Upper lobe of left lung (tissue), 6 donors: ENCODE measurements around the gene PHF21A. TPM values are rescaled to one million over a fixed set of nuclear protein-coding genes. Genes with fewer than 3 reads are reported as not detected.

Experiments used
- ATAC-seq, 2 donors: fragments of 200-7000 bp; cut with Tn5 transposase; one replicate each; pipeline ENCODE4 v1.9.1; 2022; ENCODE audit warnings: mild to moderate bottlenecking in 2 of 2, moderate library complexity in 2 of 2; ENCODE audit not compliant: low FRiP score in 2 of 2
- DNase-seq, 2 donors: peaks; one replicate each; pipeline ENCODE4 v3.0.0-alpha.2; 2019 to 2020
- H3K27ac ChIP-seq, 4 donors: fragments of 200-600 bp; sonication (generic); one replicate each; pipeline ENCODE4 v1.5.1; 2016 to 2019
- H3K27me3 ChIP-seq, 4 donors: fragments of 200-600 bp; sonication (generic); one replicate each; pipeline ENCODE4 v1.5.1; 2017 to 2019
- H3K36me3 ChIP-seq, 4 donors: fragments of 200-600 bp; sonication (generic); one replicate each; pipeline ENCODE4 v1.5.1; 2016 to 2019
- H3K4me1 ChIP-seq, 4 donors: fragments of 200-600 bp; sonication (generic); one replicate each; pipeline ENCODE4 v1.5.1; 2018 to 2019
- H3K4me3 ChIP-seq, 4 donors: fragments of 200-600 bp; sonication (generic); one replicate each; pipeline ENCODE4 v1.5.1; 2017 to 2019; ENCODE audit warnings: mild to moderate bottlenecking in 2 of 4, moderate library complexity in 1 of 4
- H3K9me3 ChIP-seq, 4 donors: fragments of 200-600 bp; sonication (generic); one replicate each; pipeline ENCODE4 v1.5.1; 2018 to 2019
- EP300 ChIP-seq, 4 donors: sonication (generic); formaldehyde crosslinking; IDR thresholded peaks; one replicate each; pipeline ENCODE4 v1.5.1; 2017; ENCODE audit warnings: antibody characterized with exemption in 4 of 4, control low read depth in 2 of 4
- POLR2A ChIP-seq, 4 donors: fragments of 450-650 bp; IDR thresholded peaks; one replicate each; pipeline ENCODE4 v1.5.1; 2016 to 2017; ENCODE audit warnings: antibody characterized with exemption in 4 of 4, mild to moderate bottlenecking in 2 of 4
- POLR2AphosphoS5 ChIP-seq, 2 donors: sonication (generic); formaldehyde crosslinking; IDR thresholded peaks; one replicate each; pipeline ENCODE4 v1.5.1; 2017; ENCODE audit warnings: antibody characterized with exemption in 2 of 2
- WGBS, 2 donors: methylation state at CpG; one replicate each; pipeline ENCODE4 v1.1.5; 2017 to 2018; 5-methylcytosine and 5-hydroxymethylcytosine counted together
- total RNA-seq, 6 donors: library from RNA; depleted of rRNA in 4 of 6; stranded (reverse); fragments of >200 nt in 4 of 6; gene quantifications; one replicate each; pipeline versions ENCODE4 v1.1.0 to v1.2.1, GENCODE V29; 2016 to 2021
- TF ChIP-seq, protein P1 (sequence below), 6 experiments: fragments of 450-650 bp in 4 of 6; fragments of 200-600 bp in 2 of 6; sonication (generic) in 2 of 6; IDR thresholded peaks; one replicate each; pipeline ENCODE4 v1.5.1; 2016 to 2019; ENCODE audit warnings: antibody characterized with exemption in 6 of 6
- donor health status: DM: no; HTN: no; CAD: no; lungs with moderate emphysema.
- donor health status: DM: no; HTN: yes; CAD: no; lungs with severe emphysema.

Gene PHF21A
- total RNA-seq, 6 donors from 2014 or later, result 21.1 to 99.5 (median 52.2) TPM

DNA sequence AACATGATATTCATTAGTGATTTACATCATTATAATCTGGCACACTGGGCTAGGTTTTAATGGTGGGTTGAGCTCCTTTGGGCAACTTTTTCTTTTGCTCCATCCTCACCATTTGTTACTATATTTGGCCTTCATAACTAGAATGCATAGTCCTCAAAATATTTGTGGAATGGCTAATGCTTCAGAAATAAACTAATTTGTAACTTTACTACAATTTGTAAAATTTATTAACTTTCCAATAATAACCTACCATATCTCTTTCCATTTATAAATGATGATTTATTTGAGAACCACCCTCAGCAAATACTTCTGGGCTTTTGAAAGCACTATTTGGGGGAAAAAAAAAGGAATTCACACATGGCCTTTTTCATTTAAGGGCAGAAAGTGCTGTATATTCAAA, 119.1 kb downstream of the PHF21A start:
- Histone ChIP-seq H3K36me3 (no peaks in the 10 kb centered on the region), H3K27me3 (no peaks in the 10 kb centered on the region), H3K27ac (no peak overlapping the region), H3K9me3 (no peaks in the 10 kb centered on the region), H3K4me1 (peaks cover 0 to 6% (median 0%) of the 10 kb centered on the region in 4 donors), H3K4me3 (no peak overlapping the region)
- TF ChIP-seq, protein P1, sequence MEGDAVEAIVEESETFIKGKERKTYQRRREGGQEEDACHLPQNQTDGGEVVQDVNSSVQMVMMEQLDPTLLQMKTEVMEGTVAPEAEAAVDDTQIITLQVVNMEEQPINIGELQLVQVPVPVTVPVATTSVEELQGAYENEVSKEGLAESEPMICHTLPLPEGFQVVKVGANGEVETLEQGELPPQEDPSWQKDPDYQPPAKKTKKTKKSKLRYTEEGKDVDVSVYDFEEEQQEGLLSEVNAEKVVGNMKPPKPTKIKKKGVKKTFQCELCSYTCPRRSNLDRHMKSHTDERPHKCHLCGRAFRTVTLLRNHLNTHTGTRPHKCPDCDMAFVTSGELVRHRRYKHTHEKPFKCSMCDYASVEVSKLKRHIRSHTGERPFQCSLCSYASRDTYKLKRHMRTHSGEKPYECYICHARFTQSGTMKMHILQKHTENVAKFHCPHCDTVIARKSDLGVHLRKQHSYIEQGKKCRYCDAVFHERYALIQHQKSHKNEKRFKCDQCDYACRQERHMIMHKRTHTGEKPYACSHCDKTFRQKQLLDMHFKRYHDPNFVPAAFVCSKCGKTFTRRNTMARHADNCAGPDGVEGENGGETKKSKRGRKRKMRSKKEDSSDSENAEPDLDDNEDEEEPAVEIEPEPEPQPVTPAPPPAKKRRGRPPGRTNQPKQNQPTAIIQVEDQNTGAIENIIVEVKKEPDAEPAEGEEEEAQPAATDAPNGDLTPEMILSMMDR (IDR thresholded peaks at IDR 0.05), result no peak
- TF ChIP-seq POLR2A (IDR thresholded peaks at IDR 0.05), result no peak
- no peak for TF ChIP-seq POLR2AphosphoS5 (IDR thresholded peaks at IDR 0.05)
- TF ChIP-seq EP300 (IDR thresholded peaks at IDR 0.05), result no peak
- no peak for ATAC-seq
- no peak for DNase-seq

DNA sequence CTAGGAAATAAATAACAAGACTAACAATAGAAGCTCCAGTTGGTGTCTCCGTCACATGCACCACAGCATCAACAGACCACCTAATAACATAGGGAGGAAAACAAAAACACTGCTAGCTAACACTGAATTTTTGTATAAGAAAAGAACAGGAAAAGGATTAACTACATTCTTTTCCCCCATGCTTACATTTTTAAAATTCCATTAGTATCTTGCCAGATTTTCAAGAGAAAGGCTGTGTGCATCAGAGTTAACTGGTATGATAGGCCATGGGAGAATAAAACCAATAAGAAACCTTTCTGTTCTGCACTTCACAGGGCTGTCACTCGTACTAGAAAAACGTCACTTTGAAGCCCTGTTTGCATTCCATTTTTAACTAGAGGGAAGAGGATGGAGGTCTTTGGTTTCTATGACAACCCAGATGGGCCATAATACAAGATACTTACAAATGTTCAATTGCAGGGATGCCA, 119.8 kb downstream of the PHF21A start:
- peaks cover 0 to 6% (median 0%) of the 10 kb centered on the region in 4 donors for H3K4me1 ChIP-seq
- no peak overlapping the region for H3K4me3 ChIP-seq
- H3K36me3 ChIP-seq, result no peaks in the 10 kb centered on the region
- DNase-seq, result no peak
- TF ChIP-seq, protein P1 (IDR thresholded peaks at IDR 0.05), result no peak
- no peak for TF ChIP-seq POLR2A (IDR thresholded peaks at IDR 0.05)
- no peak for TF ChIP-seq POLR2AphosphoS5 (IDR thresholded peaks at IDR 0.05)
- H3K9me3 ChIP-seq, result no peaks in the 10 kb centered on the region
- H3K27ac ChIP-seq, result no peak overlapping the region
- no peak for ATAC-seq
- 62 to 68% methylated on average over 3 of the region's 3 CpGs for WGBS, 2 donors
- no peaks in the 10 kb centered on the region for H3K27me3 ChIP-seq

DNA sequence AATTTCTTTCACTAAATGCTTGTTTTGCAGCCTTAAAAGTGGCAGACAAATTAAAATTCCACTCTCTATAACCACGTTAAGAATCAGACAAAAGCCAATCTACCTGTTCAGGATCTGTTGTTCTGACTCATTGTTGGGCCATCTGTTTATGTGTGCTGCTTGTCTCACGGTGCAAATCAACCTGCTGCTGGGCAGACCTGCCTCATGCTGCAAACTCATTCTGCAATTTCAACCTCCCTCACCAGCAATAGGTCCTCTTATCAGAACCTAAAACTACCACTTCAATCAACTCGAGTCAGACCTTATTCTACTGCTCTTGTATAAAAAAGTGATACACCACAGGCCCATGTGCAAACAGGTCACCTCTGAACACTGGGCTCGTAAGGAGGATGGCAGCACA, 123.7 kb downstream of the PHF21A start:
- ATAC-seq, result no peak
- Histone ChIP-seq H3K4me1 (peaks cover 8 to 13% (median 11%) of the 10 kb centered on the region in 4 donors), H3K4me3 (no peak overlapping the region), H3K36me3 (no peaks in the 10 kb centered on the region), H3K27me3 (no peaks in the 10 kb centered on the region), H3K9me3 (no peaks in the 10 kb centered on the region), H3K27ac (no peak overlapping the region)
- 64 to 74% methylated on average over 4 of the region's 4 CpGs for WGBS, 2 donors
- TF ChIP-seq POLR2A (IDR thresholded peaks at IDR 0.05) (no peak), EP300 (IDR thresholded peaks at IDR 0.05) (no peak), POLR2AphosphoS5 (IDR thresholded peaks at IDR 0.05) (no peak)
- TF ChIP-seq, protein P1 (IDR thresholded peaks at IDR 0.05), result no peak
- DNase-seq, result no peak

DNA sequence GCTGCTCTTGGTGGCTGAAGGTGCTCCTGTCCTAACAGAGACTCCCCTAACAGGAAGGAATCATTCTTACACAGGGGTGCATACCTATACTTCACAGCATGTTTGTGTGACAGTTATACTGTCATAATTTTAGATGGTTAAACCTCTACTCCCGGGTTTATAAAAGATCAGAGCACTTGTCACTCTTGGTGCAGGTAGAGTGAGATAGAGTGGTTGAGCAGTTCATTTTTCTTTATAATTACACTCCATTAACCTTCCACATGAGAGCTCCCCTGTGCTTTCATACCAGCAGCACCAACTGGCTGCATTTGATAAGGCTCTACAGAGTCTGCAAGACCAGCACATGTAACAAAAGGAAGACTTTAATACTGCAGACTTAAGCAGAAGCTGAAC, 125.9 kb downstream of the PHF21A start:
- H3K27ac ChIP-seq, result no peak overlapping the region
- no peaks in the 10 kb centered on the region for H3K36me3 ChIP-seq
- H3K9me3 ChIP-seq, result no peaks in the 10 kb centered on the region
- no peak overlapping the region for H3K4me3 ChIP-seq
- 38 to 50% methylated on average over 1 of the region's 1 CpG for WGBS, 2 donors
- no peak for ATAC-seq
- DNase-seq, result no peak
- TF ChIP-seq POLR2AphosphoS5 (IDR thresholded peaks at IDR 0.05) (no peak), EP300 (IDR thresholded peaks at IDR 0.05) (no peak), POLR2A (IDR thresholded peaks at IDR 0.05) (no peak)
- TF ChIP-seq, protein P1 (IDR thresholded peaks at IDR 0.05), result no peak
- no peaks in the 10 kb centered on the region for H3K27me3 ChIP-seq
- H3K4me1 ChIP-seq, result peaks cover 8 to 13% (median 11%) of the 10 kb centered on the region in 4 donors
